GM18526 (cell line): ENCODE results near the gene EPHA3.

Source experiments
- POLR2A ChIP-seq: IDR thresholded peaks from 3 replicates; pipeline ENCODE4 v1.6.1; 2011; ENCODE audit not compliant: insufficient read length; ENCODE audit errors: extremely low read depth

The EPHA3 gene

GRCh38 chr3:89405176-89405575 is 297.8 kb downstream of the EPHA3 start:
- TF ChIP-seq POLR2A: no peak

GRCh38 chr3:89405593-89405992 is 298.2 kb downstream of the EPHA3 start:
- TF ChIP-seq POLR2A: no peak

DNA sequence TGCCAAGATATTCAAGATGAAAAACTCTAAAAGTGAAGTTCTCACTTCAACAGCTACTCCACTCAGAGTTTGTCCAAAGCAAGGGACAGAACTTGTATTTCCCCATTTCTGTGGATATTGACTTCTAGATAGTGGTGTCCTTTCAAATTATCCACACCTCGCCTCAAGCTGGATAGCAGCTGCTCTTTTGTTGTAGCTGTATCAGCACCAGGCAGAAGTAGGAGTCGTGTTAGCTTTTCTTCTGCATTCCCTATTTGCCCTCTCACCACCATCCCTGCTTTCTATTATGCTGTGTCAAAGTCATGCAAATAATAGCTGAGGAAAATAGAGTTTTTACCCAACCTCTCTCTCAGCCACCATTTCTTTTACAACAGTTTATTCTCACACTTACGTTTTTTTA is 303.8 kb downstream of the EPHA3 start:
- TF ChIP-seq POLR2A: no peak

DNA sequence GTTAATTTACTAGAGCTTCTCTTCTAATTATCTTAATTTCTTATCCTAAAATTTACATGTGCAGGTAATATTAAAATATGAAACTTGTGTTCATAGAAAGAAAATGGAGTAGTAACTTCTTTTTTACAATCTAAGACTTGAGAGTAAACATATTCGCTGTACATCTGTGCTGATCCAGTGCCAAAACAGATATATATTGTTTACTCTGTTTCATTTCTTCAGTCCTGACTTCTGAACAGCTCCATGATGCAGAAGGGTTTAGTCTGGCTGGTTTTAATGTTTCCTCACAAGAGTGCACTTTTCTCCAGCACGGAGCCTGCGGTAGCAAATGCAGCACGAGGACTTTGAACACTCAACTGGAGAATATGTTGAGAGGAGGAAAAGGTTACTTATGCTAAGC is 306.8 kb downstream of the EPHA3 start:
- no peak for TF ChIP-seq POLR2A

GRCh38 chr3:89419647-89420241 is 312.3 kb downstream of the EPHA3 start:
- TF ChIP-seq POLR2A: no peak

- no peak for TF ChIP-seq POLR2A
Observed at GRCh38 chr3:89426060-89426459, 318.6 kb downstream of the EPHA3 start.

DNA sequence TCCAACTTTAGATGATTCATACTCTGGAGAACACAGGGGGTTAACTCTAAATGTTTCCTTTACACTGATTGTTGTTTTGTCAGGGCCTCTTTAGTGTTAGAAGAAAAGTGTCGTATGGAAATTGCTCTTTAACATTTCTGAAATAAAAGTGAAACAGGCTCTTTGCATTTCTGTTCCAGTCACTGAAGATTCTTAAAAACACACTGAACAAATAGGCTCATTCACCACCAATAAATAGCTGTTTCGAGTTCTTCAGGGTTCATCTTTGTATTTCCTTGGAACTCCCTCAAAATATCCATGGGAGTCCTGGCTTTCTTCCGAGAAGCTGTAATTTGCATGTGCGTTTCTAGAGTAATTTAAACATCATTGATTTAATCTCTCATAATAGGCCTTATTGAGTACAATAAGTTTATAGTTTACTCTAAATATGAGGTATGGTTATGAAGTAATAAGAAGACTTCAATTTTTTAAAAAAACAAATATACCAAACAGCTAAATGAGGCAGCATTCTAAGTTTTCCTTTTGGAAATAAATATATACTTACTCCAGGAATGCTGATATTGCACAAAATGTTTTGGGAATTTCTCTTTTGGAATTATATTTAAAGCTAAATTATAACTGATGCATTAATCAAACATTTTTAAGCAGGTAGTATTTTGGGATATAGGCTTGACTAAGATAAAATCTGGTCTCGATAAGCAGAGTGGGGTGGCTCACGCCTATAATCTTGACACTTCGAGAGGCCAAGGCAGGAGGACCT is 327.4 kb downstream of the EPHA3 start:
- no peak for TF ChIP-seq POLR2A

GRCh38 chr3:89436846-89437245 is 329.4 kb downstream of the EPHA3 start:
- no peak for TF ChIP-seq POLR2A

DNA sequence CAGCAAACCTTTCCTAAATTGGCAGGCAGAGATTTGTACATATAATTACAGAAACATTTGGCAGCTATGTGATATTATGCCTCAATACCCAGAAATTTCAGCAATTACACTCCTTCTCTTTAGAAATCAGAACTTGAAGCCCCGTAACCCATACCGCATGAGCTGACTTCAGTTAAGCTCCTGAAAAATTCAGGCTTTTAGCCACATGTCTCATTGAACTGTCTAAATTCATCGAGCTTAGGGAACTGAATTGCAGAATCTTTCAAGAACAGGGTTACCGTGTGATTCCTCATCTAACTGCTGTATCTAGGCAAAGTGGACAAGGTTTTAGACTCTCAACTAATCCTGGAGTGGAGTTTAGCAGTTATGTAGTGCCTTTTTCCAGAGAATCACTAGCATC is 333.0 kb downstream of the EPHA3 start:
- no peak for TF ChIP-seq POLR2A

GRCh38 chr3:89441141-89441540 is 333.7 kb downstream of the EPHA3 start:
- no peak for TF ChIP-seq POLR2A

DNA sequence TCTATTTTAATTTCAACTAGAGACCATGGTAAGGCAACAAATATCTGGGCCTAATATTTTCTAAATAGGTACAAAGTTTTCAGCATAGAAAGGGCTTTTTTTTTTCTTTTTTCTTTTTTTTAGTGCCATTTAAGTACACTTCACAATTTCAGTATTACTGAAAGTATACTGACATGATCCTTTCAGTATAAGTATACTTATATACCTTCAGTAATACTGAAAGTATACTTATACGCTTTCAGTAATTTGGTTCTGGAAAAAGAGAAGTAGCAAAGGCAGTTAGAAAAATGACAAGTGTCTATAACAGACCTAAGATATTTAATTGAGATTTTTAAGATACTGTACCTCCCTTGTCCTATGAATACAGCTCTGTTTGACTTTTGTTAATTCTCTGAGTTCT is 339.2 kb downstream of the EPHA3 start:
- TF ChIP-seq POLR2A: no peak

- TF ChIP-seq POLR2A: no peak
Observed at GRCh38 chr3:89447243-89447642, 339.8 kb downstream of the EPHA3 start.

GRCh38 chr3:89449086-89449485 is 341.7 kb downstream of the EPHA3 start:
- no peak for TF ChIP-seq POLR2A

- TF ChIP-seq POLR2A: no peak
Observed at GRCh38 chr3:89452066-89452465, 344.6 kb downstream of the EPHA3 start.

DNA sequence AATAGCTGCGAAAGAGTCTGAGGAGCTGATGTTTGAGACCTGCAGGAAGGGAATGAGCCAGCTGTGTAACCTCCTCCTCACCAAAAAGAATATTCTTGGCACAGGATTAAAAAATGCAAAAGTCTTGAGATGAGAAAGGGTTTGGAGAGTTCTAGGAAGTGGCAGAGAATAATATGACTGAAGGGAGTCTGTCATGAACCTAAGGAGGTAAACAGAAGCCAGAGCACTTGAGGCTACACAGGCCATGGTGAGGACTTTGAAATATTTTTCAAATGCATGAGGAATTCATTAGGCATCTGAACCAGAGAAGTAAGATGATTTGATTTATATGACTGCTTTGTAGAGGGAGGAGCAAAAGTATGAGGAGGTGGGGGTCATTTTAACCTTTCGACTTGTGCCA is 347.8 kb downstream of the EPHA3 start:
- no peak for TF ChIP-seq POLR2A

GRCh38 chr3:89467898-89468363 is 360.5 kb downstream of the EPHA3 start:
- no peak for TF ChIP-seq POLR2A

- TF ChIP-seq POLR2A: no peak
Observed at GRCh38 chr3:89472101-89472500, 364.7 kb downstream of the EPHA3 start.

GRCh38 chr3:89474333-89475130 is 367.1 kb downstream of the EPHA3 start:
- no peak for TF ChIP-seq POLR2A
